GM18499 (cell line): ENCODE measurements around the gene ZNF74.

ENCODE experiments used
- ATAC-seq: cut with Tn5 transposase; IDR thresholded peaks from one replicate; pipeline ENCODE4 v1.9.1; 2021; ENCODE audit warnings: moderate number of reproducible peaks; ENCODE audit not compliant: insufficient read depth, unreplicated experiment

The ZNF74 gene

DNA sequence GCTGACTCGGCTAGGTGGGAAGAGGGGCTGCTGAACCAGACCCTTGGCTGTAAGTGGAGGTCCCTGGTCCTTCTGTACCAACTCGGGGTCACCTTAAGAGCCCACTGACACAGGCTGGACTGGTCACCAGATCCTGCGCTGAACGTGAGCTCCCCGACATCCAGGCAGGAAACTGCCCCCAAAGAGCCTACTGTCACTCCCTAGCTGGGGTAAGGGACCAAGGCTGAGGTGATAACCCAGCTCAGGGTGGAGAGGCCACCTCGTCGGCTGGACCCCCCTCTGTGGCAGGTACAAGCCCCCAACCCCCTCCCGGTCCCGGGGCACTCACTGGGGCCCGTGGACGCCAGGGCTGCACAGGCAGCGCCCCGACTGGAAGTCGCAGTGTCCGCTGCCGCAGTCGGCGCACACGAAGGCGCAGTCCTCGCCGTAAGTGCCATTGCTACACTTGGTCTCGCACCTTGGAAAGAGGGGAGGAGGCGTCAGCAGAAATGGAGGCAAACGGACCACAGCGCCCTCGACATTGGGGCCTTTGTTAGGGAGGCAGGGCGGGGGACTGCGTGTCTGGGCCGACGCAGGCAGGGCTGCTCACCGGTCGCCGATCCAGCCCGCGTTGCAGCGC is 36.3 kb downstream of the ZNF74 start:
- ATAC-seq: no peak

DNA sequence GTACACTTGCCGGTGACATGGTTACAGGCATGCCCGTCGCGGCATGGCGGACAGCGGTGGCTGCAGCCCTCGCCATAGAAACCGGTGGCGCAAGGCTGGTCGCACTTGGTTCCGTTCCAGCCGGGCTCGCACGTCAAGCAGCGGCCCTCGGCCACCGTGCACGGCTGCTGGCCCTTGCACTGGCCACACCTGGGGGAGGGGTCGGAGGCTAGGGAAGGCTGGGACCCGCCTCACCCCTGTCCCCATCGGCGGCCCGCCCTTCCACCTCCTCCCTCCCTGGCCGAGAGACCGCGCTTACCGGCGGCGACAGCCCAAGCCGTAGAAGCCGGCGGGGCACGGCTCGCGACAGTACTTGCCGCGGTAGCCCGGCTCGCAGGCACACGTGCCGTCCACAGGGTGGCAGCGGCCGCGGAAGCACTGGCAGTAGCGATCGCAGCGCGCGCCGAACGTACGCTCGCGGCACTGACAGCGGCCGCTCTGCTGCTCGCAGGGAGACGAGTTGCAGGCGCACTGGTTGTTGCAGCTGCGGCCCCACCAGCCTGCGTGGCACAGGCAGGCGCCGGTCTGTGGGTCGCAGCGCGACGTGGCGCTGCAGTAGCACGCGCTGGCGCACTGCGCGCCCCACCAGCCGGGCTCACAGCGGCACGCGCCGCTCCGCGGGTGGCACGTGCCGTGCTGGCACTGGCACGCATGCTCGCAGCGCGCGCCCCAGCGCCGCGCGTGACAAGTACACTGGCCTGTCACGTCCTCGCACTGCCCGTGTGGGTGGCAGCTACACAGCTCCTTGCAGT is 37.0 kb downstream of the ZNF74 start:
- ATAC-seq: no peak

DNA sequence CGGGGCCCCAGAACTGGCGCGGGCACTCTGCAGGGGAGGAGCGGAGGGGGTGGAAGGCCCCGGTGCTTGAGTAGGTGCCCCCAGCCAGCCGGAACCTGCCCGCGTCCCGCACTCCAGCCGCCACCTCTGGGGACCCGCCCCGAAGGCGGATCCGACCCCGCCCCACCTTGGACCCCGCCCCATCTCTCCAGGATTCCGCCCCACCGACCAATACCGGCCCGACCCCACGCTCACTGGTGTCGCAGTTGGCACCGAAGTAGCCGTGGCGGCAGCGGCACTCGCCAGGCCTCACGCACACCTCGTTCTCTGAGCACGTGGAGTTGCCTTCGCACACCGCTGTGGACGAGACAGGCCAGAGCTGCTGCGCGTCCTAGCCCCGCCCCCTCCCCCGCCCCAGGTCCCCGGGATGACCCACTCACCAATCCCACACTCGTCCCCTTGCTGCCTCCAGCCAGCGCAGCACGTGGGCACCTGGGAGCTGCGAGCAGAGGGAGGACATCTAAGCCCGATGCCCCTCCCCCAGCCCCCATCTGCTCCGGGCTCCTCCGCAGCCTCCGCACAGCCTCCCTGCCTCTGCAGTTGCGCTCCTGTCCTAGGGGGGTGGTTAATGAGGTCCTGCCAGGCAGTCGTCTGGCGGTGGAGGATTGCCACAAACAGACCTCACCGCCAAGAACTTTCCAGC is 37.7 kb downstream of the ZNF74 start:
- ATAC-seq: no peak

DNA sequence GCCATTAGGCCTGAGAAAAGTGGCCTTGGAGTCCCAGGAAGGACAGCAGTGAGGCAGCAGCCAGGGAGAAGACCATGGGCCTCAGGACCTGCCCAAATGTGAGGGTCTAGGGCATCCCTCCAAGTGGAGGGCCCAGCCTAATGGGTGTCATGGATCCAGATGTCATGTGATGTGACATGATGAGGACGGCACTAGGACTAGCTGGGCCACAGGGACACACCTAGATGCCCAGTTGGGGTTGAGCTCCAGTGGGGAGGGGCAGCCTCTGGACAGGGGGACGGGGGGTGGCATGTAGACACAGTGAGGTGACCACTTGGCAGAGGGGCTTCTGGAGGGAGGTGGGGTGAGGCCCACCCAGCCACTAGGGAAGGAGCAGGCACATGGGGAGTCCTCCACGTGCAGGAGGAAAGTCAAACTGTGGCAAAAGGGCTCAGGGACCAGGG is 38.3 kb downstream of the ZNF74 start:
- ATAC-seq: no peak

DNA sequence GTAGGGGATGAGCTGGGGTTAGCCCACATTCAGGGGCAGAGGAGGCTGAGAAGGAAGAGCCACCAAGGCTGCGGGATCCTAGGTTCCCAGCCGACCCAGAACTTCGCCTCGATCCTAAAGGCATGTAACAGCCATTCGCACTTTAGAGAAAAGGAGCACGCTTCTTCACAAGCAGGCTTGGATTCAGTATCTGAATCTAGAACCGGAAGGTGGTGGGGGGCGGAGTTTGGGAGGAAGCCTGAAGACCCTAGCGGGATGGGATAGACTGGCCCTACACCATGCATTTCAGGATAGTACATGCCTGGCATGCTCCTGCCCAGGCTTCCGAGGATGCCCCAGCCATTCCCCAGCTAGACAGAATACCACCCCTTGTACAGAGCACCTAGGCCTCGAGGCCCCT is 39.2 kb downstream of the ZNF74 start:
- no peak for ATAC-seq

DNA sequence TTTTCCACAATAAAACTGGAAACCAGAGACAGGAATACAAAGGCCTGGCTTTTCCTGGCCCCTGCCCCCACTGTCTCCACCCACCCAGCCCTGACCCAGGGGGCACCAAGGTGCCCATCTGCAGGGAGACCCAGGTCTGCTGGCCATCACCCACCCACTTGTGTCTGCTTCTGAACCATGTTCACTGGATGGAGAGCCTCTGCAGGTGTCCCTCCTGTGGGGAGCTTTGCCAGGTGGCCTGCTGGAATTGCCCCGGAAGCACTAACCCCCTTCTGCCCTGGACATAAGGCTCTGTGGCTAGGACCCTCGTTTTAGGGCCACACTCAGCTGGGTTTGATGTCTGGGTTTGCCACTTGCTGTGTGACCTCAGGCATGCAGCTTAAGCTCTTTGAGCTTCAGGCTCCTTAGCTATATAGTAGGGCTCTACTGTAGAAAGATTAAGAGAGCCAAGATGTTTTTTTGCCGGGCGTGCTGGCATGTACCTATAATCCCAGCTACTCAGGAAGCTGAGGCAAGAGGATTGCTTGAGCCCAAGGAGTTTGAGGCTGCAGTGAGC is 39.8 kb downstream of the ZNF74 start:
- no peak for ATAC-seq

DNA sequence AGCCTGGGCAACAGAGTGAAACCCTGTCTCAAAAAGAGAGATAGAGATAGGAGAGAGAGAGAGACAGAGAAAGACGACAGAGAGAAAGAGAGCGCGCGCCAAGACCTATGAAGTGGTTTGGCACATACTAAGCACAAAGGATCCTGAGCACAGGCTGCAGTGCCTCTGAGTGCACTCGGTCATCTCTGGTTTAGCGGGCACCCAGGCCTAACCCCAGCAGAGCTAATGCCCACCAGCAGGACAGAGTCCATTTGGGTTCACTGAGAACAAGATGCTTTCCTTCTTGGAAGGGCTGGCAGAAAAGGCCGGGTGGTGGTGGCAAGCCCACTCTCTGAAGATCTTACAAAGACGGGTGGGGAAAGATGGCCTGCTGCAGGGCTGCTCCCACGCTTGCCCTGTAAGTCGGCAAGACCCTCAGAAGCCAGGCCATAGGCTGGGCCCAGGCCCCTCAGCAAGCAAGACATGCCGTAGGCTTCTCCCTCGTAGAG is 40.4 kb downstream of the ZNF74 start:
- no peak for ATAC-seq

DNA sequence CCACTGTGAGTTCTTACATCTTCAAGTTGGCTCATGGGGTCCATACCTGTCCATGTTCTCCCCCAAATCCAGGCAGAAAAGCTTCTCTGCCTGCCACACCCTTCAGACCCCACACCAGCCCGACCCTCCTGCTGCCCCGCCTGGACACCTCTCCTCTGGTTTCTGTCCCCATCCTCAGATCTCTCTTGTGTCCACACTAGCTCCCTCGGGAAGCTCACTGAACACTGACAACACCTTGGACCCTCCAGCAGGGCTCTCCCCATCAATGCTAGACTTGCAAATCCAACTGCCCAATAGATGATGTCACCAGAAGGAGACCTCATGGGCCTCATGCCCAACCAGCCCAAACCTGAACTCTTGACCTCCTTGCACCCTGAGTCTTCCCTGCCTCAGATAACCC is 40.8 kb downstream of the ZNF74 start:
- no peak for ATAC-seq

DNA sequence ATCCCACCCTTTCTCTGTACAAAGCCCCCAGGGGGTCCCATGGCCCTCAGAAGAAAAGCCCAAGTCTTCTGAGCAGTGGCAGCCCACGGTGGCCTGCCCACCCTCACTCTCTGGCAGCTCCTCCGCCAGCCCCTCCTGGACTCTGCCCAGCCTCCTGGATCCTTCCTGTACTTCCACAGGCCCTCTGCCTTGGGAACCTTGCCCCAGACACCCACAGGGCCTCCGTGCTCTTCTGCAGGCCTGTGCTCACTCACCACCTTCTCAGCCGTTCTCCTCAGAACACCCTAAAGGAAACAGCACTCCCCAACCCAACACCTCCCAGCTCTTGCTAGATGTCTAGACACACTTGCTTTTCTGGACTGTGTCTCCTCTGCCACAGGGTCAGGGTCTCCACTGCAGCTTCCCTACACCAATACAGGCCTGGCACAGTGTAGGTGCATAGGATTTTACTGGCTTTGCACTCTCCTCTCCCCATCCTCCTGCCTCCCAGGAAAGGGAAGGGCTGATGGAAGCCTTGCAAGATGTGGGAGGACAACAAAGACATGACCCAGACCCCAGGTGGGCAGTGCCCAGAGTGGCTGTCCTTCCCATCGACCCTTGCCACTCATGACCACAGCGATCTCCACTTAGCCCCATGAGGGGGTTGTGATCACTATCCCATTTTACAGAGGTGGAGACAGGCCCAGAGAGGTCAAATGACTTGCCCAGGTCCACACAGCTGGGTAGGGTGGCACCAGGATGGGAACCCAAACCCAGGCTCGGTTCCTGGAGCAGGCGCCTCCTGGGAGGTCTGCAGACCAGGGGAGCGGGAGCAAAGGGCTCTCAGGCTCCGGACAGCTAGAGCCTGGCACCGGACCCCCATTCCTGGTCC is 41.7 kb downstream of the ZNF74 start:
- ATAC-seq: no peak

DNA sequence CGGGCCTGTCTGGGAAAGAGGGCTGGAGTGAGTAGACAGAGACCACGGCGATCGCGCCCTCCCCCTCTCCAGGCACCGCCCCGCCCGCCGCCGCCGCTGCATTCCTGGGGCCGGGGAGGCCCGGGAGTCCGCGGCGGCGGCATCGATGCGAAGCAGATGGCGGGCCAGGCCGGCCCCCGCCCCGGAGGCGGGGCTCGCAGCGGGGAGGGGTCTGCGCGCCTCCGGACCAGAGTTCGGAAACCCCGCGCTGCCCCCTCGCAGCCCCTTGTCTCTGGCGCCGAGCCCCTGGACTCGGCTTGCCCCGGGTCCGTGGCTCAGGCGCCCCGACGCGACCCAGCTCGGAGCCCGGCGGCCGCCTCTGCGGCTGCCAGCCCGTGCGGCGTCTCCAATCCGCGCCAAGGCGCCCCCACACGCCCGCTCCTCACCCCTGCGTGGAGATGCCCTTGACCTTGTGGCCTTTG is 42.4 kb downstream of the ZNF74 start:
- ATAC-seq: no peak

DNA sequence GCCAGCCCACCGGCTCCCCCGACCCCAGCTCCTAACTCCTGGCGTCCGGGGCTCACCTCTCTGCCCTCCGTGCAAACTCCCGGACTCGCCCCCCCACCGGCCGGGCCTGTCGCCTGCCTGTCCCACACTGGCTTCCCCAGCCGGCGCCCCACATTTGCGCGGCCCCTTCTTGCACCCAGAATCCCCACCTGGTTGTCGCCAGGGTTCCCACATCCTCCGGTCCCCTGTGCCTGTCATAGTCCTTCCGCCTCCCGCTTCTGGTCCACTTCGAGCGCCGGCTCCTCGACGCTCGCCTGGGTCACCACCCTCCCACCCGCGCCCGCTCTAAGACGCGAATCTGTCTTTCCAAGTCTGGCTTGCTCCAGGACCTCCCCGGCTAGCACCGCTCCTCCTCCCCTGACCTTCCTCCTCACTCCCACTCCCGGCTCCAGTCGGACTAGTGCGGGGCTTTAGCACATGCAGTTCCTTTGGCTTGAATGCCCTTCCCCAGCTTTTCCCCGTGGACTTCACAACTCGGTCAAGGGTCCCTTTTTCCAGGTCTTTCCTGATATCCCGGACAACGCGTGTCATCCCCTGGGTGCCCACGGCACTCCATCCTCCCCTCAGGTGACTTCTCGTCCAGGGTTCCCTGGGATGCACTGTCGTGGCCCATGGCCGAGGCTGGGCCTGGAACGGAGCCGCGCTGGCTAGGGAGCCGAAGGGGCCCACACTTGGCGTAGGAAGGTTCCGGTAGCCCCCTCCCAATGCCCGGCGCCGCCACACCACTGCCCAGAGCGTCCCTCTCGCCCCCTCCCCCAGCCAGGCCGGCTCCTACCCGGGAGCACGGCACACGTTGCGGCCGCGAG is 43.0 kb downstream of the ZNF74 start:
- ATAC-seq: no peak

DNA sequence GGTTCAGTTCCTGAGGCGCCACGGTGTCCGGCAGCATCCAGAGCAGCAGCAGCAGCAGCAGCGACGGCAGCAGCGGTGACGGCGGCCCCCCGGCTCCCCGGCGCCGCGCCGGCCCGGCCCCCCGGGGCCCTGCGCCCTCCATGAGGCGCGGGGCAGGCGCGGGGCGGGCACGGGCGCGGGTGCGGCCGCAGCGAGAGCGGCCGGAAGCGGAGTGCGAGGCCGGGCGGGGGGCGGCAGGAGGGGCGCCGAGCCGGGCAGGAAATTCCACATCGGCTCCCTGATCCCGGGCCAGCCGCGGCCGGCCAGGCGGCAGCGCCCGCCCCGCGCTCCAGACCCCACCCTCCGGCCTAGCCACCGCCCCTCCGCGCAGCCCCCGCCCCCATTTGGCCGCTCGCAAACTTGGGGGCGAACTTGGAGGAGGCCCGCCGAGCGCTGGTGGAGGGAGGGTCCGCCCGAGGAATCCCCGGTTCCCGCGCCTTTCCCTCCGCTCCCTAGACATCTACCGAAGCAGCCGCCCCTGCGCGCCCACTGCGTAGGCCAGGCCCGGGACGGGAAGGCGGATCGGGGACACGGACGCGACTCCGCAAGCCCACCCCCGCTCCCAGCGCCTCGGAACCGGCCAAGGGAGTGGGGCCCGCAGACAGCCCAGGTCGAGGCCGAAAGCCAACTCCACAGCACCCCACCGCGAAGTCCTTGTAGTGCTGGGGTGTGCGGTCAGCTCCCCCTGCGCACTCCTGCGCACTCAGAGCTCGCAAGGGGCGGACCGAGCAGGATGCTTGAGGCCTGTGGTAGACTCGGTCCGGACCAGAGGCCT is 43.9 kb downstream of the ZNF74 start, which contains the start of gene SCARF2:
TSS of gene SCARF2 (minus strand) at position 213 of the 814 bp plus-strand sequence. CDS start at position 142, 71 bp downstream.
- ATAC-seq: no peak

DNA sequence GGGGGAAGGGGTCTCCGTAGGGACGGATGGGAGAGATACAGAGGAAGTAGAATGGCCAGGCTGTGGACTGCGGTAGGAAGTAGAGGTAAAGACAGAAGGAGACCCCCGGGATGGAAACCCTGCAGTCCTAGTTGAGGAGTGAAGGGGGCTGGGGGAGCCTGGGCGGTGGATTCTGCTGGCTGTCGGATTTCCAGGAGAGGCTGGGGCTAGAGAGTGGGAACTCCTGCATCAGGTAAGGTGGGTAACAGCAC is 44.4 kb downstream of the ZNF74 start:
- no peak for ATAC-seq

DNA sequence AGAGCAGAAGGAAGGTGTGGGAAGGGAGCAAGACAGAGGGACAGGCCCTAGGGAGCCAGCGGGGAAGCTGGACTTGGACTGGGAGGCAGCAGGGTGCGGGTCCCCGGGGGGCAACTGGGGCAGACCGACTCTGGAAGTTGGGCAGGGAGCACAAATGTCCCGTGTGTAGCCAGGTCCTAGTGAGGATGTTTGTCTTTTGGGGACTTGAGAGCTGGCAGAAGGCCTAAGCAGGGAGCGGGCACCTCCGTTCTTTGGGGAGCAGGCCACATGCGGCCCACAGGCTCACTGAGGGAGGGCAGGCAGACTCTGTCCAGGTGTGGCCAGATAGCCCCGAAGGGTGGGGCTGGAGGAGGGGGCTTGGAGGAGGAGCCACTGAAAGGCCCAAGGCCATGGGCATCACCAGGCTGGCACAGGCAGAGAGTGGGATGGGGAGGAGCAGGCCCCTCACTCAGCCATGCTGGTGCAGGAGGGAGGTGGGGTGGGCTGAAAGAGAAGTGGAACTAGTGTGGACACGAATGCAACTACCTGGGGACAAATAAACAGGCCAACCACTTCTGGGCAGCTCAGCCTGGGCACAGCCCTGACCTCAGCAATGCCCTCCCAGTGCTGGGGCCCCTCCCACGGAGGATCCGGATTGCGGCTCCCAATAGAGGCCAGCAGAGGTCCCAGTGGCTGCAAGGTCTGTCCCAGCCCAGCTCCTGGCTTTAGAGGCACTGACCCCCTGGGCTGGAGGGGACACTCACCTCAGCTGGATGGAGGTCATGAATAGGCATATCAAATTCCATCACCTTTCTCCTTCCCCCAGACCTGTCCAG is 44.9 kb downstream of the ZNF74 start:
- no peak for ATAC-seq

DNA sequence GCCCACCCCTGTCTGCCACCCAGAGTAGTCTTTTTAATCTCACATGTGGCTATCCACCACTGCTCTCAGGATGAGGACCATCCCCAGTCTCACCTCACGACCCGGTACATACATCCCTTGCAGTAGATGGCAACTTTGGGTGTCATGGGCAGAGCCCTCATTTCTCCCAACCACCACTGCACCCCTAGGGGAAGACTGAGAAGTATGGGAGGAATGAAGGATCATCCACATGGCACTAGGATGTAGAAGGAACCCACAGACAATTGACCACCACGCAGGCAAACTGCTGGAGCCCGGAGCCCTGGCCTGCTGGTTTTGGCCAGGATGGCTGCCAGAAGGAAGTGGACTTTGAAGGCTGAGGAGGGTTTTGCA is 45.6 kb downstream of the ZNF74 start:
- ATAC-seq: no peak

DNA sequence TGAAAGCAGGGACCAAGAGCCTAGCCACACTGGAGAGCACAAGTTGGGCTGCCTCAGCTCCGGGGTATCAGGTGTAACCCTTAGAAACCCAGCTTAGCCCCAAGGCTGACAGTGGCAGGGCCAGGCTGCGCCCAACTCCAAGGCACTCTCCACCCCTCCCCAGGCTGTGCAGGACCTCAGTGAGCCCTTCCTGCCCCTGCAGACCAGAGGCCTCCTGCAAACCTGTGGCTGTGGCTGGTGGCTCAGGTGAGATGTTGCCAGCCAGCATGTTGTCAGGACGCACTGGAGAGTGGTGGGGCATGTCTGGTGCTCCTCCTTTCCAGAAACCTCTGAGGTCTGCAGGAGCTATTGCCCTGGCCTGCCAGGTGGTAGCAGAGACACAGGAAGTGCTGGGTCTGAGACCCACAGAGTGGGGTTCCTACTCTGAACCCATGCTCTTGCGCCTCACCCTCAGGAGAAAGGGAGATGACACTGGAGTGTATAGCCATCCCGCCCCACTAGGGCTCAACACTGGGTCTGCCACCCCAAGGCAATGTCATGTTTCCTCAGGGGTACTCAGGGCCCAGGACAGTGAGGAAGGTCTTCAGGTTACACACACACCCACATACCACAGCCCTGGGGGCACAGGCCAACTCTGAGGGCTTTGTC is 46.1 kb downstream of the ZNF74 start:
- ATAC-seq: no peak
